K562 (cell line): Measurements from ENCODE around the gene AMN1. TPM values are rescaled to one million over a fixed set of nuclear protein-coding genes. Genes with fewer than 3 reads are reported as not detected.
A peak's percentile ranks its signal among the peaks of the same experiment; 100 is the strongest.

ENCODE experiments used
- BRD9 ChIP-seq: fragments of 450-650 bp; IDR thresholded peaks from 2 replicates; pipeline ENCODE4 v1.6.1; 2018; ENCODE audit warnings: low read depth; ENCODE audit not compliant: partially characterized antibody
- GATAD2A ChIP-seq: fragments of 450-650 bp; IDR thresholded peaks from 2 replicates; pipeline ENCODE4 v1.6.1; 2017
- HNRNPK ChIP-seq: fragments of 200-400 bp; formaldehyde crosslinking; IDR thresholded peaks from one replicate; pipeline ENCODE4 v1.6.1; 2018; ENCODE audit warnings: mild to moderate bottlenecking, low read depth, low read length; ENCODE audit not compliant: poor library complexity, severe bottlenecking
- KHSRP ChIP-seq: fragments of 450-650 bp; IDR thresholded peaks from 2 replicates; pipeline ENCODE4 v1.6.1; 2017
- NFXL1 ChIP-seq: fragments of 450-650 bp; formaldehyde crosslinking; IDR thresholded peaks from 2 replicates; pipeline ENCODE4 v1.4.0; 2021; ENCODE audit warnings: mild to moderate bottlenecking
- RUNX1 ChIP-seq: sonication (generic); IDR thresholded peaks from 2 replicates; pipeline ENCODE4 v1.6.1; 2016; ENCODE audit warnings: antibody characterized with exemption, low read depth
- SMAD4 ChIP-seq: fragments of 250-450 bp; sonication (Bioruptor Pico); conservative IDR thresholded peaks from 2 replicates; pipeline ENCODE4 v1.8.0; 2021; ENCODE audit warnings: inconsistent platforms, mild to moderate bottlenecking, moderate library complexity
- SP2 ChIP-seq: IDR thresholded peaks from 2 replicates; pipeline ENCODE4 v1.6.1; 2011; ENCODE audit warnings: mild to moderate bottlenecking, low read depth, low read length, moderate library complexity; ENCODE audit not compliant: poor library complexity, severe bottlenecking; ENCODE audit errors: extremely low read depth
- SREBF2 ChIP-seq: sonication (generic); formaldehyde crosslinking; IDR thresholded peaks from 2 replicates; pipeline ENCODE4 v1.4.0; 2020; ENCODE audit warnings: mild to moderate bottlenecking, missing genetic modification reagents
- ZBTB1 ChIP-seq: sonication (generic); formaldehyde crosslinking; IDR thresholded peaks from 2 replicates; pipeline ENCODE4 v1.8.1; 2023; ENCODE audit warnings: missing genetic modification reagents, low read depth, mild to moderate bottlenecking, borderline replicate concordance
- ZBTB7A ChIP-seq: IDR thresholded peaks from 2 replicates; pipeline ENCODE4 v1.6.1; 2011; ENCODE audit warnings: low read depth, mild to moderate bottlenecking, low read length, moderate library complexity, borderline replicate concordance; ENCODE audit not compliant: control insufficient read depth
- ZC3H11A ChIP-seq: IDR thresholded peaks from 2 replicates; pipeline ENCODE4 v1.6.1; 2012; ENCODE audit warnings: low read depth, low read length, improper control_type of control experiment
- ZC3H4 ChIP-seq: sonication (generic); formaldehyde crosslinking; IDR thresholded peaks from 2 replicates; pipeline ENCODE4 v1.9.0; 2021; ENCODE audit warnings: missing genetic modification reagents, borderline replicate concordance
- ZNF41 ChIP-seq: fragments of 250-450 bp; sonication (Bioruptor Pico); conservative IDR thresholded peaks from 2 replicates; pipeline ENCODE4 v1.4.0; 2020; ENCODE audit warnings: mild to moderate bottlenecking
- ZNF785 ChIP-seq: fragments of 250-450 bp; sonication (Bioruptor Pico); IDR thresholded peaks from 2 replicates; pipeline ENCODE4 v1.4.0; 2020; ENCODE audit warnings: mild to moderate bottlenecking
- polyA plus RNA-seq, 8 experiments: library from polyadenylated mRNA; depleted of rRNA in 4 of 8; stranded (reverse) in 5 of 8; unstranded in 3 of 8; fragments of >200 nt; fragmentation: Nextera tagmentation in 2 of 8; fragmentation: Illumina TruSeq in 1 of 8; extraction: Ambion mirVana in 2 of 8; extraction: Trizol in 1 of 8; gene quantifications; 2 replicates each; pipeline versions ENCODE4 v1.2.1 to v1.2.3, GENCODE V29; 2011 to 2014; ENCODE audit warnings: inconsistent platforms in 1 of 8, missing spikeins in 1 of 8
- total RNA-seq, 7 experiments: library from RNA; depleted of rRNA in 6 of 7; stranded (reverse); fragments of >200 nt in 6 of 7; fragmentation: Illumina TruSeq in 2 of 7; extraction: Trizol in 2 of 7; gene quantifications; 2 replicates each; pipeline versions ENCODE4 v1.2.1 to v1.2.3, GENCODE V29; 2011 to 2021; ENCODE audit warnings: low replicate concordance in 1 of 7
- TF ChIP-seq, protein P1 (sequence below): fragments of 250-450 bp; sonication (Bioruptor Pico); IDR thresholded peaks from 2 replicates; pipeline ENCODE4 v1.4.0; 2020; ENCODE audit warnings: mild to moderate bottlenecking, moderate library complexity, borderline replicate concordance
- TF ChIP-seq, protein P2 (sequence below): sonication (generic); formaldehyde crosslinking; IDR thresholded peaks from 2 replicates; pipeline ENCODE4 v1.8.0; 2022; ENCODE audit warnings: mild to moderate bottlenecking, missing genetic modification reagents
- TF ChIP-seq, protein P3 (sequence below): sonication (generic); formaldehyde crosslinking; IDR thresholded peaks from 2 replicates; pipeline ENCODE4 v1.4.0; 2020; ENCODE audit warnings: mild to moderate bottlenecking, missing genetic modification reagents
- TF ChIP-seq, protein P4 (sequence below): sonication (generic); formaldehyde crosslinking; IDR thresholded peaks from 2 replicates; pipeline ENCODE4 v1.8.1; 2023; ENCODE audit warnings: mild to moderate bottlenecking, missing genetic modification reagents

AMN1 gene
- total and polyA plus RNA-seq, 9 of the 15 experiments (the other 6 are each of a cell fraction or from before 2014, with no cell fraction given) = 5.2 to 27.6 (median 13.0) TPM

DNA sequence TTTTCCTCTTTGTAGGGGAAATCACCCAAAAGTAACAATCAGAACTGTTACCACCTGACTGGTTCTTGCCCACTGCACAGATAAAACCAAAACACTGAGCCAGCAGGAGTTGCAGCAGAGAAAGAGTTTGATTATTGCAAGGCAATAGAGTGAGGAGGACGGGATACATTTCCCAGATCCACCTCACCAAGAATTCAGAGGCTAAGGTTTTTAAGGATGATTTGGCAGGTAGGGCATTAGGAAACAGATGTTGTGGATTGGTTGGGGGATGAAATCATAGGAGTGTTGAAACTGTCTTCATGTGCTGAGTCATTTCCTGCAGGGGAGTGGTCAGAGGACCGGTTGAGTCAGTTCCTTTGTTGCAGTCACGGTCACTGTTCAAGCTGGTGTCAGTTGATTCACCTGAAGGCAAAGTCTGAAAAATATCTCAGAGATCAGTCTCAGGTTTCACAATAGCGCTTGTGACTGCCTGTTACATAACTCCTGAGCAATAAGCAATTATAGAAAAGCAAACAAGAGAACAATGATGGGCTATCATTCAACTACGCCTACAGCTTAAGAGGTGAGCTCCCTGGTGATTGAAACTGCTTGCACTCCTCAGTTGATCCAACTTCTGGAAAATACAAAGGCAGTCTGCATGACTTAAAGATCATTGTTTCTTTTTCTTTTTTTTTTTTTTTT is 20.3 kb upstream of the AMN1 start (continued):
- TF ChIP-seq, protein P1, sequence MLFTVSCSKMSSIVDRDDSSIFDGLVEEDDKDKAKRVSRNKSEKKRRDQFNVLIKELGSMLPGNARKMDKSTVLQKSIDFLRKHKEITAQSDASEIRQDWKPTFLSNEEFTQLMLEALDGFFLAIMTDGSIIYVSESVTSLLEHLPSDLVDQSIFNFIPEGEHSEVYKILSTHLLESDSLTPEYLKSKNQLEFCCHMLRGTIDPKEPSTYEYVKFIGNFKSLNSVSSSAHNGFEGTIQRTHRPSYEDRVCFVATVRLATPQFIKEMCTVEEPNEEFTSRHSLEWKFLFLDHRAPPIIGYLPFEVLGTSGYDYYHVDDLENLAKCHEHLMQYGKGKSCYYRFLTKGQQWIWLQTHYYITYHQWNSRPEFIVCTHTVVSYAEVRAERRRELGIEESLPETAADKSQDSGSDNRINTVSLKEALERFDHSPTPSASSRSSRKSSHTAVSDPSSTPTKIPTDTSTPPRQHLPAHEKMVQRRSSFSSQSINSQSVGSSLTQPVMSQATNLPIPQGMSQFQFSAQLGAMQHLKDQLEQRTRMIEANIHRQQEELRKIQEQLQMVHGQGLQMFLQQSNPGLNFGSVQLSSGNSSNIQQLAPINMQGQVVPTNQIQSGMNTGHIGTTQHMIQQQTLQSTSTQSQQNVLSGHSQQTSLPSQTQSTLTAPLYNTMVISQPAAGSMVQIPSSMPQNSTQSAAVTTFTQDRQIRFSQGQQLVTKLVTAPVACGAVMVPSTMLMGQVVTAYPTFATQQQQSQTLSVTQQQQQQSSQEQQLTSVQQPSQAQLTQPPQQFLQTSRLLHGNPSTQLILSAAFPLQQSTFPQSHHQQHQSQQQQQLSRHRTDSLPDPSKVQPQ (CRISPR knock-in tag) = no peak
- TF ChIP-seq, protein P2, sequence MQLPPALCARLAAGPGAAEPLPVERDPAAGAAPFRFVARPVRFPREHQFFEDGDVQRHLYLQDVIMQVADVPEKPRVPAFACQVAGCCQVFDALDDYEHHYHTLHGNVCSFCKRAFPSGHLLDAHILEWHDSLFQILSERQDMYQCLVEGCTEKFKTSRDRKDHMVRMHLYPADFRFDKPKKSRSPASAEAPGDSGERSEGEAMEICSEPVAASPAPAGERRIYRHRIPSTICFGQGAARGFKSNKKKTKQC = no peak
- TF ChIP-seq, protein P3, sequence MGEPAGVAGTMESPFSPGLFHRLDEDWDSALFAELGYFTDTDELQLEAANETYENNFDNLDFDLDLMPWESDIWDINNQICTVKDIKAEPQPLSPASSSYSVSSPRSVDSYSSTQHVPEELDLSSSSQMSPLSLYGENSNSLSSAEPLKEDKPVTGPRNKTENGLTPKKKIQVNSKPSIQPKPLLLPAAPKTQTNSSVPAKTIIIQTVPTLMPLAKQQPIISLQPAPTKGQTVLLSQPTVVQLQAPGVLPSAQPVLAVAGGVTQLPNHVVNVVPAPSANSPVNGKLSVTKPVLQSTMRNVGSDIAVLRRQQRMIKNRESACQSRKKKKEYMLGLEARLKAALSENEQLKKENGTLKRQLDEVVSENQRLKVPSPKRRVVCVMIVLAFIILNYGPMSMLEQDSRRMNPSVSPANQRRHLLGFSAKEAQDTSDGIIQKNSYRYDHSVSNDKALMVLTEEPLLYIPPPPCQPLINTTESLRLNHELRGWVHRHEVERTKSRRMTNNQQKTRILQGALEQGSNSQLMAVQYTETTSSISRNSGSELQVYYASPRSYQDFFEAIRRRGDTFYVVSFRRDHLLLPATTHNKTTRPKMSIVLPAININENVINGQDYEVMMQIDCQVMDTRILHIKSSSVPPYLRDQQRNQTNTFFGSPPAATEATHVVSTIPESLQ (CRISPR knock-in tag) = no peak
- no peak for TF ChIP-seq ZC3H4 (CRISPR knock-in tag)
- no peak for TF ChIP-seq SREBF2 (CRISPR knock-in tag)
- no peak for TF ChIP-seq ZNF41 (CRISPR knock-in tag)
- no peak for TF ChIP-seq HNRNPK
- no peak for TF ChIP-seq ZNF785 (CRISPR knock-in tag)
- TF ChIP-seq SMAD4 (CRISPR knock-in tag) = peak; percentile 93
- TF ChIP-seq RUNX1 = no peak
- no peak for TF ChIP-seq ZBTB1 (CRISPR knock-in tag)
- no peak for TF ChIP-seq ZBTB7A
- no peak; the same call in 1 of the 2 replicates for TF ChIP-seq KHSRP
- TF ChIP-seq ZC3H11A = no peak
- TF ChIP-seq SP2 = no peak
- TF ChIP-seq BRD9 = peak; percentile 93
- TF ChIP-seq NFXL1 = no peak
- TF ChIP-seq, protein P4, sequence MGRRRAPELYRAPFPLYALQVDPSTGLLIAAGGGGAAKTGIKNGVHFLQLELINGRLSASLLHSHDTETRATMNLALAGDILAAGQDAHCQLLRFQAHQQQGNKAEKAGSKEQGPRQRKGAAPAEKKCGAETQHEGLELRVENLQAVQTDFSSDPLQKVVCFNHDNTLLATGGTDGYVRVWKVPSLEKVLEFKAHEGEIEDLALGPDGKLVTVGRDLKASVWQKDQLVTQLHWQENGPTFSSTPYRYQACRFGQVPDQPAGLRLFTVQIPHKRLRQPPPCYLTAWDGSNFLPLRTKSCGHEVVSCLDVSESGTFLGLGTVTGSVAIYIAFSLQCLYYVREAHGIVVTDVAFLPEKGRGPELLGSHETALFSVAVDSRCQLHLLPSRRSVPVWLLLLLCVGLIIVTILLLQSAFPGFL = no peak
- TF ChIP-seq GATAD2A = peak; percentile 52; the same call in 1 of the 2 replicates
